ENCODE data around the gene MAPK11.

MAPK11 gene

DNA sequence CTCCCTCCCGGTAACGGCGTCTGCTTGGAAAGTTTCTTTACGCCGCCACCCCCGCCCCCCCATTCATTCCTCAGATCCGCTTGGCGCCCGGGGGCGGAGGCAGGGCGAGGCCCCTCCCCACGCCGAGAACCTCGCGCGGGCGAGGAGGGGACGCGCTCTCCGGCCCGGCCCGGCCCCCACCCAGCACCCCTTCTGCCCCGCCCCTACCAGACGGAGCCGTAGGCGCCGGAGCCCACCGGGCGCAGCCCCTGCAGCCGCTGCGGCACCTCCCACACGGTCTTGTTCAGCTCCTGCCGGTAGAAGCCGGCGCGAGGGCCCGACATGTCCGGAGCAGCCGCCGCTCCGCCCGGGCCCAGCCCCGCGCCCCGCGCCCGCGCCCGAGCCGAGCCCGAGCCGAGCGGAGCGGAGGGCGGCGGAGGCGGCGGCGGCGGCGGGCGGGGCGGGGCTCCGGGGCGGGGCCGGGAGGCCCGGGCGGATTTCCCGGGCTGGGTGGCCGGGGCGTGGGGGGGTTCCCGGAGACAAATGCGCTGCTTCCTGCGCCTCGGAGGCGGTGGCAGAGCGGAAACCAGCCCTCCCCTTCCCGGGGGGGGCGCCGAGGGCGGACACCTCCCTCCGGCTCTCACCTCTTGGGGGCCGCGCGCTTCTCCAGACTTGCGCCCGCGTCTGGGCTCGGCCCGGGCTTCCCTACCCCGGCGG lies at the start of gene MAPK11:
MAPK11 (minus strand) TSS at position 411 of the 696 bp plus-strand sequence; CDS start at position 323, 88 bp downstream.
- DNase-seq (ENCODE audit: low read depth, low spot score): no peak

DNA sequence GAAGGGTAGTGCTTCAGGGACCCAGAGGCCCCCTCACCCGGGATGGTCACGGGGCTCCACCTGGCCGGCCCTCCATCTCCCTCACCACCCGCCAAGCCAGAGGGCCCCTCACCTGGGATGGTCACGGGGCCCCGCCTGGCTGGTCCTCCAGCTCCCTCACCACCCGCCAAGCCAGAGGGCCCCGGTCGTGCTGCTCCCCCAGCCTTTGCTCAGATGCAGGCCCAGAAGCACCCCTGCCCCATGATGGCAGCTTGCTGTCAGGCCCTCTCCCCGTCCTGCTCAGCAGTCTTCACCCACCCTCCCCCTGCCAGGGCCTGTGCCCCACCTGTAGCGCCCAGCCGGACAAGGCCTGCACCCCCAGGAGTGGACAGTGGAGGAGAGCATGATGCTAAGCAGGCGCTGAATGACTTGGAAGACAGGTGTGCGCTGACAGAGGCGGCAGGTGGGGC lies 49.3 kb upstream of the MAPK11 start:
- no peak for DNase-seq (ENCODE audit: low read depth, low spot score)

DNA sequence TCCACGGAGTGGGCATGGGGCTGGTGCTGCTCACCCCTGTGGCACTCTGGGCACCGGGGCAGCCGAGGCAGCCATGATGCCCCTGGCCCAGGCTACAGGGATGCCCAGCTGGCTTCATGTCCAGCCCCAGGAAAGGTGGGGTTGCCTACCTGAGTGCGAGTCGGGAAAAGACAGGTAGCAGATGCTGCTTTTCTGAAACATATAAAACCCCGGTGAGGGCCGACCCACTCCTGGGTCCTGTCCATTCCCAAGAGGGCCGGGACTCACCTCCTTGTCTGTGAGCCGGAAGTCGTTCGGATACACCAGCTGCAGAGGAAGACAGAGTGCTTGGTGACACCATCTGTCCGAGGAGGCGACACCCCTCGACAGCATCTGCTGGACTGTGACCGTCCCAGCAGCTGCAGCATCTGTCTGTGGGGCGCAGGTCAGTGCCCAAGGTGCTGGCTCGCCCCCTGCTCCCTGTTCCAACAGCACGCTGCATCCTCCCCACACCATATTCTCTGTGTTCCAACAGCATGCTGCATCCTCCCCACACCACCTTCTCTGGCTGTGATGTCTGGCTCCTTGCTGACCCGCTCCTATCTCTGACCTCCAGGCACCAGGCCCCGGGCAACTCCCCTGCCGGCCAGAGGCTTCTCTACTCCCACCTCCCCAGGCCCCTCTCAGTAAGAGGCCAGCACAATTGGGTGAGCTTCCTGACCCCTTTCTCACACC lies 48.7 kb upstream of the MAPK11 start:
- DNase-seq (ENCODE audit: low read depth, low spot score): no peak

DNA sequence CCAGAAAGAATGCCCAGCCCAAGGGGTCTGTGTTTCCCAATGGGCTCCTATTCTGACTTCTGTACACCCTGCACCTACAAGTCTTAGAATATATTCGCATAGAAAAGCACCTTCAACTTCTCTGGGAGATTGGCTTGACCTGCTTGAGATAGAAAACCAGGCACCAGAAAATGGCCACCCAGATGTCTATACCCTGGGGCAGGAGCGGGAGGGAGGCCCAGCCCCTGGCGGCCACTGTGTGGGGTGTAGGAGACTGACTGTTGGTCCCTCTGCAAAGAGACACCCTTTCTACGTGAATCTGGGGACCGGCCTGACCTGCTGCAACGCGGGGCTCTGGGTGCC lies 48.1 kb upstream of the MAPK11 start:
- no peak for DNase-seq (ENCODE audit: low read depth, low spot score)

DNA sequence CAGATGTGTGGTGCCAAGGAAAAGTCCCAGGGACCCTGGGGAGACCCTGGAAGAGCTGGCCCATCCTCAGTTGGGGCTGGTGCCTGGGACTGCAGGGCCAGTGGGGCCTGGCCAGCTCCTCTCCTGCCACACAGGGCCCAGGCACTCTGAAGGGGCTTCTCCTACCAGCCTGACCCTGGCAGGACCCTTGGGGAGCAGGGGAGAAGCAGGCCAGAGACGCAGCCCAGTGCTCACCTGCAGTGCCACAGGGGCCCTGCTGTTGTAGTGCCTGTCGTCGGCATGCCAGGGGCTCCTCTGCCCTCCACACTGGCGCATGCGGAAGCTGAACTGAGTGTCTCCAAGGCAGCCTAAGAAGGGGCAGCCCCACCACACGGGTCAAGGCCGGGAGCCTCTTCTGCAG lies 47.5 kb upstream of the MAPK11 start:
- DNase-seq (ENCODE audit: low read depth, low spot score): no peak

DNA sequence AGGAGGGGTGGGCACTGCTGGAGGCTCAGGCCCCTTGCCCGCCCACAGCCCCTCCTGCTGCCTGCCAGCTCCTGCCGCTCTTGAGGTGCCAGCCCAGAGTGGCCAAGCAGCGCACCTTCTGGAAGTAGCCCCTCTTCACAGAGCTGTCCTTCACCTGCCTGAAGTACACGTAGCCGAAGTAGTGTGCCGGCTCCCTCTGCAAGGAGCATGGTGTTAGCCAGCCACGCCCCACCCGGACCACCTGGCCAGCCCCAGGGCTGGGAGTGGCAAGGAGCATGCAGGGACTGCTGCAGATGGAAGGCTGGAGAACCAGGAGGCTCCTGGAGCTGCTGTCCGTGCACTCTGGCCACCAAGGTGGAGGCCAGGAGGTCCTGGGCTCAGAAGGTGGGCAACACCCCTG lies 47.0 kb upstream of the MAPK11 start:
- DNase-seq (ENCODE audit: low read depth, low spot score): no peak

DNA sequence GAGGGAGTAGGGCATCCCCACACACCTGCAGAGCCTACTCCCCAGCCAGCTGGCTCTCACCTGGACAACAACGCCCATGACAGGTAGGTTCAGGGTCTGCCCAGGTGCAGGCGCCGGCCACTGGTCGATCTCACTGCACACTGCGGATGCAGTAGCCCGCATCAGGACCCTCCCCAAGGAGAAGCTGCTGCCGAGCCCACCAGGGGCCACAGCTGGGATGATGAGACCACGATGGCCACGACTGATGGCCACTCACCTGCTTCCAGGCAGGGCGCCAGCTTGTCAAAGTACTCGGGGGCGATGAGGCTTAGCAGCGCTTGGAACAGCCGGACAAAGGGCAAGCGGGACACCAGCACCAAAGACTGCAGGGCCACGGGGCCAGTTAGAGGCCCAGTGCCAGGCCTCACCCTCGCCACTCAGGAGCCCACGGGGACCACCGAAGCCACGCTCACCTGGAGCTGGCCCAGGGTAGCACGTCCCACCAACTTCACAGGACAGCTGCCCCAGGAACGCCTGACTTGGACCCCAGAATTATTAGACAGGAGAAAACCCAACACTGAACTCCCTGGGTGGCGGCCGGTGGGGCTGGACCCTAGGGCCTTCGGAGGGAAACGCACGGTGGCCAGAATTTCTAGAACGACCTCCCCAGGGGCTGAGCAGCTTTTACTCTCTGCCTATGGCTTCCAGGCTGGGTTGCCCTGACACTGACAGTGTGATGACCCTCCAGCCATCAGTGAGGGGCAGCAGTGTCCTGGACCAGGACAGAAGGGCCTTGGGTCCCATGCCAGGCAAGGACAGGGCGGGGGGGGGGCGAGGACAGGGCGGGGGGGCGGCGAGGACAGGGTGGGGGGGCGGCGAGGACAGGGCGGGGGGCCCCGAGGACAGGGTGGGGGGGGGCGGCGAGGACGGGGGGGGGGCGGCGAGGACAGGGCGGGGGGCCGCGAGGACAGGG lies 46.2 kb upstream of the MAPK11 start:
- DNase-seq (ENCODE audit: low read depth, low spot score): no peak

DNA sequence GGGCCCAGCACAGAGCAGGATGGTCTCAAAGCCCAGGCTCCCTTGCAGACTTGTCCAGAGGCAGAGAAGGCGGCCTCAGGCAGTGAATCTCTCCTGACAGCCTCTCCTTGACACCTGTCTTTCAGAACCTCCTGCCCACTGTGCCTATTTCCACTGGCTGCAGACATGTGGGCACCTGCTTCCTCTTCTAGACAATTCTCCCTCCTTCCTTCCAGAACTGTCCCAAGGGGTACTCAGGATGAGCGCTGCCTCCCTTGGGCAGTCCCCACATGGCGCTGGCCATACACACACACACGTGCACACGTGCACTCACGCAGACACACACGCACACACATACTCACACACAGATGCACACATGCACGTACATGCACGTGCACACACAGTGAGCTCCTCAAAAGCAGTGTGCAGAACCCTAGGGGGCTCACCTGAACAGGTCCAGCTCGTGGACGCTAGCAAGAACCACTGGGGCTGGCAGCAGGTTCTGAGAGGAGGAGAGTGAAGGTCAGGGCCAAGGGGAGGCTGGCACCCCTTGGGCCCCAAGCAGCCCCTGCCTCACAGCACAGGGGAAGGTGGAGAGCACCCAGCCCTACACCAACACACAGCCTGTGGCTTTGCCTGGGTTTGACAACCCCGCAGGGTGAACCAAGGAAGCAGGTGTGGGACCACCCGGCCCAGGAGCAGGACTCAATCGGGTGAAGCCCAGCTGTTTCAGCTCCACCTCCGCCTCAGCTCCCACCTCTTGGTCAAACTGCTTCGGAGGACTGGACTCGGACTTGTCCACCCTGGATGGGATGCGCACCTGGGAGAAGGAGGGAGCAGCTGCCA lies 45.3 kb upstream of the MAPK11 start:
- no peak for DNase-seq (ENCODE audit: low read depth, low spot score)

DNA sequence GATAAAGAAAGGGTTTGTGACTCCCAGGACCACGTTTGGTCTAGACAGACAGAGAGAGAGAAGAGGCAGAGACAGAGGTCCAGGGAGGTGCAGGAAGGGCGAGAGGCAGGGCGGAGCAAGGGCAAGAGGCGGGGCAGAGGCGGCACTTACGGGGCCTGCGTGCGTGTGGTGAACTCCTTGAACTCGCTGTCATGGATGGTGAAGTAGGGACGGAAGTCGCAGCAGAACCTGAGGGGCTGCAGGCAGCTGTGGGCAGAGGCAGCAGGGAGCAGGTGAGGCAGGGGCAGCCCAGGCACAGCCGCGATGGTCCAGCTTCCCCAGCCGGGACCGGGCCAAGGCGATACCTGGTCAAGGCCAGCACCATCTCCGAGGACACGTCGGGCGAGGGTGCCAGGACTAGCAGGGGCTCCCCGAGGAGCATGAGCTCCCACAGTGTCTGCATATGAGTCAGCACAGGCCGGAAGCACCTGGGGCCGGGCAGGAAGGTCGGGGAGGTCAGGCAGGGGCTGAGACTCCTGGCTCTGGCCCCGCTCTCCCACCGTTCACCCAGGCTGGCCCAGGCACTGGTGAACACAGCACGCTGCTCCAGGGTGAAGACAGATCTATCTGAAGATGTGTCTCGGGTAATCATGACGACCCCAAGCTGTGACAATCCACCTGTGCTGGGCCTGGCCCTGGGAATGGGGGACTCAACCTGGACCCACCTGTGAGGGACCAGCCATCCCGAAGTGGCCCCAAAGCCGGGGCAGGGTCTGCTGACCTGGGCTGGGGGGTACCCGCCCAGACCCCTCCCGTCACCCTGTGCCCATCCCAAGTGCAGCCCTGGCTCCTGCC lies 44.5 kb upstream of the MAPK11 start:
- DNase-seq (ENCODE audit: low read depth, low spot score): no peak

DNA sequence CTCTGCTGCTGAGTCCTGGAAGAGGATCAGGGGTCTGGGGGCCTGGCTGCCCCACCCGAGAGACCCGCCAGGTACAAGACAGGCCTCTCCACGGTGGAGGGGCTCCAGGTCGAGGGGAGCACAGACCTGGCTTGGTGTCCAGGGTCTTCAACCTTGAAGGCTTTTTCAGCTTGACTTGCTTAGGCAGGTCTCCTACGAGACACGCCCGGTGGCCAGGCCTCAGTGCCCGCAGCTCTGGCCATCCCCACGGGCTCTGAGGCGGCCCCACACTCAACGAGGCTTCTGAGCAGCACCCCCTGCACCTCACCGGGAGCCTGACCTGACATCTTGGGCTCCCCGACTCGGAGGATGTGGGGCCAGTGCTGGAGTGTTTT lies 43.9 kb upstream of the MAPK11 start:
- no peak for DNase-seq (ENCODE audit: low read depth, low spot score)

DNA sequence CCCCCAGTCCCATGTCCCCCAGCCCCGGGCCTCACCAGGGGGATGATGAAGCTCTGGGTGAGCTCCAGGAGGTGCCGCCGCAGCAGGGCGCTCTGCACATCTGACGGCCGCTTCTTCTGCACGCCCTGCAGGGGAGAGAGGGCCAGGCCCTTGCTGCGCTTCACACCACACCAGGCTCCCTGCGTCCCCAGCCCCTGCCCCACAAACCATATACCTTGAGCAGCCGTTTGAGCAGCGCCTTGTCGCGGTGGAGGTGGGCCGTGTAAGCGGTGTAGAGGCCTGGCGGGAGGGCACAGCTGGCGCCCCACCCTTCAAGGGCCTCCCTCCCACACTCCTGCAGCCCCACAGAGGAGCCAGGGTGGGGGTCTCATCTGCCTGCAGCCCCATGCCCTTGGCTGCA lies 43.4 kb upstream of the MAPK11 start:
- no peak for DNase-seq (ENCODE audit: low read depth, low spot score)

DNA sequence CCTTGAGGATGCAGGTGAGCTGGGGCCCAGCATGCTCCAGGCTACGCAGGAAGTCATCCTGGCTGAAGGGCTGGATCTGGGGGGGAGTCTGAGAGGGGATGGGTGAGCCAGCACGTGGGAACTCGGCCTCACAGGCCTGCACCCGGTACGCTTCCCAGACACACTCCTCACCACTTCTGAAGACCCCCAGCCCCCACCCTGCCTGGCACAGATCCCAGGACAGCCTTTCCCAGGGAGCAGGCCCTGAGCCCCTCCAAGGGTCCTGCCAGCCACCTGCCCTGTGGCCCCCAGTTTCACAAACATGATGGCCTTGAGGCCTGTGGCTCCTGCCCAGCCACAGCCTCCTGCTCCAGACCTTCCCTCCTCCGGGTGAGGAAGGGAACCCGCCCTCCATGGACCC lies 42.8 kb upstream of the MAPK11 start:
- DNase-seq (ENCODE audit: low read depth, low spot score): no peak

DNA sequence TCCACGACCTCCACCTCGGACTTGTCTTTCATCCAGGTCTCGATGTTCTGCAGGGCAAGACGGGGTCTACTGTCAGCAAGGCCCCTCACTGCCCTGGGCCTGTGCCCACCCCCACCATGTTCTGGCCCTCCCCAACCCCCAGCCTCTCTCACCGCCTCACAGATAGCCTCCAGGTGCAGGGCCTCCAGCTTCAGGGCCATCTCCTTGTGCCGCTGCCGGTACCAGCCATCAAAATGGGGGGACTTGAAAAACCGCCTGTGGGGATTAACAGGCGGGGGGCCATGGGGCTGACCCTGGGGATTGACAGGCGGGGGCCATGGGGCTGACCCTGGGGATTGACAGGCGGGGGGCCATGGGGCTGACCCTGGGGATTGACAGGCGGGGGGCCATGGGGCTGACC lies 42.2 kb upstream of the MAPK11 start:
- DNase-seq (ENCODE audit: low read depth, low spot score): no peak

DNA sequence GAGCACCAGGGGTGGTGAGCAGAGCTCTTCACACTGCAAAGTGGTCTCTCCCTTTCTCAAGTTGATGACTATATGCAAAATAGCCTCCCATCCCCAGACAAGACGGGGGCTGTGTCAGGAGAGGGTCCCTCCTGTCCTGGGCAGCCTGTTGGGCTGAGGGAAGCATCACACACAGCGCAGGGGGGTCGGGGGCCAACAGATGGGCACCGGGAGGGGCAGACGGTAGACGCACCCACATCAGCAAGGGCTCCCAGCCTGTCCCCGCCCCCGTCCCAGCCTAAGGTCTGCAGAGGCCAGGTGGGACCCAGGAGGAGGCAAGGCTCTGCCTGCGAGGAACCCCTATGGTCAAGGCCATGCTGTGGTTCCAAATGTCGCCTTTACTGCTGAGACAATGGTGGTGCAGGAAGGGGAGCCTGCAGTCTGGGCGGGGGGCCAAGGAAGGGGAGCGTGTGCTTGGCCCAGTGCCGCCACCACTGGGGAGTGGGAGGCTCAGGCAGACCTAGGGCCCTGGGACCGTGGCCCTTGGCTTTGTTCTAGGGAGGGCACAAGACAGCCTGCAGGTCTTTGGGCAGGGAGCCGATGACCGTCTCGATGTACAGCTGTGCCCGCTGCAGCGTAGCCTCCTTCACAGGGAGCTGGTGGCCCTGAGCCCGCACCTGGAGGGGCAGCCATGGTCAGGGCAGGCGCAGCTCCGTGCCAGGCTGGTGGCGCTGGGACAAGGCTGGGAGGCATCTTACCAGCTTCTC lies 41.6 kb upstream of the MAPK11 start:
- no peak for DNase-seq (ENCODE audit: low read depth, low spot score)

DNA sequence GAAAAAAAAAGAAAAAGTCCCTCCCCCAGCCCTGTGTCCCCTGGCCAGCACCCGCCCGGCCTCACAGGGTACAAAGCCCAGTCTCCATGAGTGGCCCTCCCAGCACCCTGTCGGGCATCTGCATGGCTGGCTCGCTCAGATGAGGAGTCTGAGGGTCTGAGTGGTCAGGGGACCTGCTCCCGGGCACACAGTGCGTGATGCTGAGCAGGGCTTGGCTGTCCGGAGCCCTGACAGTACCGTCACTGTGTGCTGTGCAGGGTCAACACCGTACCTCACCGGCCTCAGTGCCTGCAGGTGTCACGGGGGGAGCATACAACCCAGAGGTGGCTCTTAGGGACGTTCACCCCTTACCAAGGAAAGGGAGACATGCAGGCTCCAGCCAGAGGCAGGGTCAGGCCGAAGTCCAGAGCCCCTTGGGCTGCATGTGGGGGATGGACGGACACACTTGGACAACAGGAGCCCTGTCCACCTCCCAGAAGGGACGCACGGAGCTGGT lies 40.8 kb upstream of the MAPK11 start:
- no peak for DNase-seq (ENCODE audit: low read depth, low spot score)

DNA sequence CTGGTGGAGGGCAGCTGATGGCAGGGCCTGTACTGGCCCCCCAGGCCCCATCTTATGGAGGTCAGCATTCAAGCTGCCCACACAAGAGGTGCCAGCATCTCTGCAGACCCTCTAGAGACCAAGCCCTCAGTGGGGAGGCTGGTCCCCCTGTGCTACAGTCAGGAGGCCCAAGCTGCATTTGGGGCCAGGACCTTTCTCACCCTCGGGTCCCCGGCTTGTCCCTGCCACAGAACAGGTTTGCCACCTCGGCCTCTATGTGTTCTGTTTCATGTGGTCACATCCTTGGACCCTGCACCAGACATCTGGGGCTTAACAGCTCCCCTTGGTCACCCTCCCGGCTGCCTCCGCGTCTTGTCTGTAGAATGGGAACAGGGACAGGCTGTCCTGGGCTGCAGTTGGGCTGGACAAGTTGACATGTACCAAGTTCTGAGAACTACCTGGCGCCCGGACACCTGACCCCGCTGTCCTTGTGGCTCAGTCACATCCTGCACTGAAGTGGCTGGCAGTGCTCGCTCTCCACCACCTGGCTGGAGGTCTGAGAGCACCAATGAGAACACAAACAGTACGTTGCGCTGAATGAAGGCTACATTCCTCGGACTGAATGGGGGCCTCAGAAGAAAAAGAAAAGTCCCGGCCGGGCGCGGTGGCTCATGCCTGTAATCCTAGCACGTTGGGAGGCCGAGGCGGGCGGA lies 40.0 kb upstream of the MAPK11 start:
- no peak for DNase-seq (ENCODE audit: low read depth, low spot score)

DNA sequence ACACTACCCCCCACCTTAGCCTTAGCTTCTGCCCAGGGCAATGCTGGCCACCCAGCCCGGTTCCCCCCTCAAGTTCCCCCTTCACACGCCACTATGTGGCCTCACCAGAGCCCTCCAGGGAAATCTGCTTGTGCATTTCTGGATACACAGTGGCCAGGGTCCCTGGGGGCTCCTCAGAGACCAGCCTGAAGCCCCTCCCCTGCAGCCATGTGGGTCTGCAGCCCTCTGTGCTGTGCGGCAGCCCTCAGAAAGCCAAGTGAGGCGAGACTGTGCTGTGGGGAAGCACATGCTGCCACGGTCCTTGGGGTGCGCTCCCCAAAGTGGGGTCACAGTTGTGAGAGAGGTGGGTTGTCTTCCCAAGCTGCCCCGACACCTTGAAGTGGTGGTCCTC lies 39.4 kb upstream of the MAPK11 start:
- no peak for DNase-seq (ENCODE audit: low read depth, low spot score)

DNA sequence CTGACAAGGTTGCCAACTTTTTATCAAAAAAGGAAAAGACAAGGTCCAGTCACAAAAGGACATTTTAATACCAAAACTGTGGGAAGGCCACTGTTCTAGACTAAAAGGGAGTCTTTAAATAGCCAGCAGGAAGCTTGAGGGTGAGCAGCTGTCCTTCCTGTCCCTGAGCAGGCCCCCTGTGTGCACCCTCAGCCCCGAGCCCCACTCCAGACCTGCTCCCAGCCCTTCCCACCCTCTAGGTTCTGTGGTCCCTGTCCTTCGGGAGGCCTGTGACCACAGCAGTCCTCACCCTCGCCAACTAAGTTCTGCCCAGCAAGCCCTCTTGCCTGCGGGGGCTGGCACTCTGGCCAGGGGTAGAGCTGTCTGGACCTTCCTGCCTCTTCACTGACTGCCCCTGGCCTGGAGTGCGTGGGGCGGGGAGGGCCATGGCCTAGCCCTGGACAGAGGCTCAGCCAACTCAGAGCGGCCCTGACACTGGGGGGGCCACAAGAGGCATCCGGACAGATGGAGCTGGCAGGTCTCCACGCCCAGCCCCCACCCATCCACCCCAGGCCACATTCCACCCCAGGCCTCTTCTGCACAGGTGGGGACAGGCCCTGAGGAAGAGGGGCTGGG lies 38.9 kb upstream of the MAPK11 start:
- DNase-seq (ENCODE audit: low read depth, low spot score): no peak

DNA sequence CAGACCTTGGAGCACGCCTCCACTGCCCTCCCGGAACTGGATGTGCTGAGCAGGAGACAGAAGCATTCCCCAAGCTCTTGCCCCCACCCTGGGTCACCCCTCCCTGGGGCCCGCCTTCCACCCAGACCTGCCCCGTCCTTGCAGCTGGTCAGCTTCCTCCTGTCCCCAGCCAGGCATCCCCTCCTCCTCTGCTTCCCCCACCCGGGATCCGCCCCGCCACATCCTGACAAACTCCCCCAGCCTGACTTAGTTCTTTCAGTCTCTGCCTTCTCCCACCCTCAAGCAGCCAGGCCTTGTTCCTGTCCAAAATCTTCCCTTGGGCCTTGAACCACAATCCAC lies 38.4 kb upstream of the MAPK11 start:
- no peak for DNase-seq (ENCODE audit: low read depth, low spot score)

Measured in iPS DF 19.7 (cell line).